IMR-90 (cell line): Measurements from ENCODE around the gene NPAS2. TPM values are rescaled to one million over a fixed set of nuclear protein-coding genes. Genes with fewer than 3 reads are reported as not detected.

Experiments used
- ATAC-seq: fragments of 200-7000 bp; cut with Tn5 transposase; 2 replicates; pipeline ENCODE4 v1.9.1; 2020; ENCODE audit warnings: low read depth, mild to moderate bottlenecking, moderate library complexity
- BruUV-seq: library from RNA; stranded (reverse); fragments of 400-500 nt; replicated peaks from 2 replicates; lab custom pipeline; 2021; lab: Mats Ljungman, UMichigan
- CTCF ChIA-PET: fragments of 300-600 bp; formaldehyde crosslinking; extraction: SDS; loops from one replicate; lab custom pipeline; 2021; ENCODE audit warnings: antibody characterized with exemption; lab: Yijun Ruan, JAX
- POLR2A ChIA-PET: fragments of 300-600 bp; sonication (Branson Sonifier 250); formaldehyde crosslinking; loops from one replicate; lab custom pipeline; 2022; ENCODE audit warnings: antibody characterized with exemption; ENCODE audit not compliant: unreplicated experiment; lab: Charles Lee
- DNase-seq: peaks from one replicate; pipeline ENCODE4 v3.0.0; 2013
- H2AFZ ChIP-seq: replicated peaks from 2 replicates; pipeline ENCODE3; 2013; ENCODE audit warnings: low read length, mild to moderate bottlenecking; ENCODE audit not compliant: poor library complexity
- H2AK5ac ChIP-seq: 2 replicates; pipeline ENCODE4 v1.6.1; 2013; ENCODE audit warnings: low read depth, low read length, inconsistent platforms
- H2AK9ac ChIP-seq: replicated peaks from 2 replicates; pipeline ENCODE3; 2013; ENCODE audit warnings: mild to moderate bottlenecking, low read depth, low read length, moderate library complexity; ENCODE audit not compliant: poor library complexity
- H2BK120ac ChIP-seq: 2 replicates; pipeline ENCODE4 v1.6.1; 2013; ENCODE audit warnings: low read depth, low read length, inconsistent platforms
- H2BK15ac ChIP-seq: 3 replicates; pipeline ENCODE4 v1.6.1; 2013; ENCODE audit warnings: low read depth, low read length, inconsistent platforms
- H2BK20ac ChIP-seq: 2 replicates; pipeline ENCODE4 v1.6.1; 2013; ENCODE audit warnings: low read depth, mild to moderate bottlenecking, inconsistent platforms, low read length, moderate library complexity
- H2BK5ac ChIP-seq: 2 replicates; pipeline ENCODE4 v1.6.1; 2013; ENCODE audit warnings: mild to moderate bottlenecking, low read depth, low read length, inconsistent platforms; ENCODE audit not compliant: poor library complexity, severe bottlenecking
- H3K14ac ChIP-seq: replicated peaks from 2 replicates; pipeline ENCODE4 v1.6.1; 2013; ENCODE audit warnings: low read depth, low read length, inconsistent platforms
- H3K18ac ChIP-seq: 2 replicates; pipeline ENCODE4 v1.6.1; 2013; ENCODE audit warnings: low read depth, low read length, control low read depth
- H3K23ac ChIP-seq: 2 replicates; pipeline ENCODE4 v1.6.1; 2013; ENCODE audit warnings: low read depth, low read length, inconsistent platforms
- H3K27ac ChIP-seq: 2 replicates; pipeline ENCODE4 v1.5.1; 2013; ENCODE audit warnings: mild to moderate bottlenecking, control low read depth, low read length; ENCODE audit not compliant: insufficient read depth
- H3K27me3 ChIP-seq: 2 replicates; pipeline ENCODE4 v1.6.1; 2013; ENCODE audit warnings: low read length; ENCODE audit not compliant: control insufficient read depth, insufficient read depth
- H3K36me3 ChIP-seq: 2 replicates; pipeline ENCODE4 v1.6.1; 2013; ENCODE audit warnings: low read length, mixed read lengths; ENCODE audit not compliant: control insufficient read depth, insufficient read depth
- H3K4ac ChIP-seq: 2 replicates; pipeline ENCODE4 v1.6.1; 2013; ENCODE audit warnings: low read depth, low read length, inconsistent platforms
- H3K4me1 ChIP-seq: 2 replicates; pipeline ENCODE4 v1.6.1; 2013; ENCODE audit warnings: low read length, mixed read lengths; ENCODE audit not compliant: control insufficient read depth, insufficient read depth
- H3K4me2 ChIP-seq: 2 replicates; pipeline ENCODE4 v1.6.1; 2013; ENCODE audit warnings: low read depth, mild to moderate bottlenecking, control low read depth, low read length, moderate library complexity
- H3K4me3 ChIP-seq: 2 replicates; pipeline ENCODE4 v1.5.1; 2013; ENCODE audit warnings: low read depth, mild to moderate bottlenecking, control low read depth, low read length, moderate library complexity; ENCODE audit not compliant: insufficient read depth
- H3K56ac ChIP-seq: 2 replicates; pipeline ENCODE4 v1.6.1; 2013; ENCODE audit warnings: low read length, inconsistent platforms; ENCODE audit not compliant: insufficient read depth; ENCODE audit errors: extremely low read depth
- H3K79me1 ChIP-seq, 2 experiments: 2 replicates each; pipeline ENCODE4 v1.6.1; 2013; ENCODE audit warnings: low read length in 2 of 2, inconsistent platforms in 1 of 2, low read depth in 1 of 2
- H3K9ac ChIP-seq: 2 replicates; pipeline ENCODE4 v1.6.1; 2013; ENCODE audit warnings: low read depth, low read length, control low read depth
- H3K9me1 ChIP-seq: 2 replicates; pipeline ENCODE4 v1.6.1; 2013; ENCODE audit warnings: low read length, inconsistent platforms; ENCODE audit not compliant: insufficient read depth
- H3K9me3 ChIP-seq: 2 replicates; pipeline ENCODE4 v1.6.1; 2013; ENCODE audit warnings: low read length; ENCODE audit not compliant: control insufficient read depth, insufficient read depth
- H4K20me1 ChIP-seq: 2 replicates; pipeline ENCODE4 v1.6.1; 2013; ENCODE audit warnings: low read length, inconsistent platforms; ENCODE audit not compliant: insufficient read depth
- H4K5ac ChIP-seq: 2 replicates; pipeline ENCODE4 v1.6.1; 2013; ENCODE audit warnings: mild to moderate bottlenecking, low read depth, low read length, control low read depth
- H4K8ac ChIP-seq, 2 experiments: 2 replicates each; pipeline ENCODE4 v1.6.1; 2013; ENCODE audit warnings: low read depth in 2 of 2, low read length in 2 of 2, control low read depth in 1 of 2, inconsistent platforms in 1 of 2
- H4K91ac ChIP-seq: 2 replicates; pipeline ENCODE4 v1.6.1; 2013; ENCODE audit warnings: low read depth, low read length, inconsistent platforms; ENCODE audit not compliant: insufficient read depth
- CEBPB ChIP-seq: IDR thresholded peaks from 2 replicates; pipeline ENCODE4 v1.6.1; 2012; ENCODE audit warnings: low read depth, low read length, improper control_type of control experiment
- RAD21 ChIP-seq: IDR thresholded peaks from 2 replicates; pipeline ENCODE4 v1.6.1; 2012; ENCODE audit warnings: low read length, improper control_type of control experiment
- WGBS, 2 experiments: methylation state at CpG; one replicate each; pipeline versions ENCODE4 v1.1.5 to v1.1.7; 2013; ENCODE audit warnings: missing lambda C conversion rate in 2 of 2; ENCODE audit not compliant: insufficient read length in 1 of 2; ENCODE audit errors: extremely low coverage in 2 of 2; 5-methylcytosine and 5-hydroxymethylcytosine counted together
- dilution Hi-C: fragments of 300-500 bp; cut with HindIII; formaldehyde crosslinking; loops from one replicate; pipeline ENCODE4 v1.14.3; 2018; ENCODE audit warnings: low sequenced_read_pairs; ENCODE audit not compliant: unreplicated experiment
- in situ Hi-C: fragments of 300-500 bp; cut with MboI; formaldehyde crosslinking; loops from 3 replicates; pipeline ENCODE4 v1.14.3; 2019; ENCODE audit warnings: low sequenced_read_pairs, inconsistent platforms, mixed read lengths
- intact Hi-C: fragments of 100-400 bp; cut with micrococcal nuclease; formaldehyde crosslinking; loops from 2 replicates; pipeline ENCODE4 v1.10.0; 2022
- polyA plus RNA-seq, 3 experiments: library from polyadenylated mRNA; depleted of rRNA; stranded (reverse); fragments of >200 nt; gene quantifications; 2 replicates each; pipeline ENCODE4 v1.2.3, GENCODE V29; 2012; ENCODE audit warnings: low replicate concordance in 1 of 3
- total RNA-seq: library from RNA; depleted of rRNA; stranded (reverse); fragments of >200 nt; gene quantifications from 2 replicates; pipeline ENCODE4 v1.2.3, GENCODE V29; 2012

NPAS2 gene
- total and polyA plus RNA-seq, 2 of the 4 experiments (the other 2 are of a cell fraction), result 5.2 to 14.8 TPM

DNA sequence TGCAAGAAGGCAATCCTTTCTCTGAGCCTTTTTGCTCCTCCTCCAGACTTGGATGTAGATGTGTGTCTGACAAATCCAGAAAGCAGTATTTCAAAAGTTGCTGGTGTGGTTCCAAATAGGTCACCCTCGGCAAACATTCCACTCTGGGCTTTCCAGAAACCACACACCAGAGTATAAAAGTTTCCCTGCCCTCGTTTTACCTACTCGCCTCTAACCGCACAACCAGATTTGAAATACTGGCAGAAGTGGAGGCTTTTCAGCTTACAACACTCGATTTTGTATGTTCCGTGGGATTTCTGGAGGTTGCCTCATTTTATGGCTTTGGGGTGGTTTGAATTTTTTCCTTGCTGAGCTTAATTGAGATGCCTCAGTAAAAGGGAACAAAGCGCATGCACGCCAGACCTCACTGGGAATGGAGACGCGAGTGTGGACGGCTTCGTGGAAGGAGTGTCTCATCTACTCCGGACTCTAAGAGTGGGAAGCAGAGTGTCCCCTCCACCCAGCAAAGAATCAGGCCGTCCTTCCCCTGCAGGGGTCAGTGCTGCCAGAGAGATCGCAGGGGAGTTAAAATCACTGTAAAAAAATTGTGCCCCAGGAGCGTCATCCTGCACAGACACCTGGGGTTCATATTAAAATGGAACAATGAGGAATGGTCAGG, 138.2 kb downstream of the NPAS2 start:
- Histone ChIP-seq H2AK9ac (no peak overlapping the region), H4K91ac (peak overlapping the region; percentile 34; the same call in 1 of the 2 replicates), H3K79me1 (no peaks in the 10 kb centered on the region; a peak in 1 of 4 replicates), H3K56ac (no peak overlapping the region), H3K9me3 (peaks cover 2% of the 10 kb centered on the region; the same call in 1 of the 2 replicates), H2AK5ac (peak overlapping the region; percentile 63; the same call in 1 of the 2 replicates), H3K4me3 (no peak overlapping the region), H2BK20ac (peak overlapping the region; percentile 41; the same call in 1 of the 2 replicates), H3K27ac (no peak overlapping the region), H4K20me1 (no peaks in the 10 kb centered on the region), H3K23ac (peak overlapping the region; percentile 31; the same call in 1 of the 2 replicates), H4K5ac (no peak overlapping the region), H3K14ac (peak overlapping the region; percentile 74; the same call in 1 of the 2 replicates), H2AFZ (no peak overlapping the region), H3K4me2 (peak overlapping the region; percentile 51), H3K36me3 (no peaks in the 10 kb centered on the region), H3K4me1 (peaks cover 11% of the 10 kb centered on the region), H4K8ac (no peak overlapping the region), H3K4ac (peak overlapping the region; percentile 60), H3K9ac (no peak overlapping the region), H2BK15ac (no peak overlapping the region), H3K9me1 (peaks cover 22% of the 10 kb centered on the region), H2BK5ac (peak overlapping the region; percentile 5), H3K18ac (no peak overlapping the region), H2BK120ac (peak overlapping the region; percentile 59), H3K27me3 (no peaks in the 10 kb centered on the region)
- dilution Hi-C loops (no loop called here), in situ Hi-C loops (no loop called here), intact Hi-C loops (no loop called here)
- TF ChIP-seq RAD21 (no peak), CEBPB (peak; percentile 35; the same call in 1 of the 2 replicates)
- ChIA-PET CTCF (no interaction called here), POLR2A (interaction anchor here (0.6 kb wide), 1 partner anchor 10 kb away, joined by 6 read pairs; no protein-coding TSS in a partner anchor)
- no CpG with 5 or more reads among the region's 16 CpGs for WGBS, 2 experiments
- ATAC-seq (peak; percentile 65), DNase-seq (peak; percentile 84)
- no TSS peak for BruUV-seq
